Pancreas (tissue), 10 donors: ENCODE data around the gene VIM. TPM values are rescaled to one million over a fixed set of nuclear protein-coding genes. Genes with fewer than 3 reads are reported as not detected.

Source experiments
- ATAC-seq, 4 donors: fragments of 200-7000 bp; cut with Tn5 transposase; one replicate each; pipeline versions ENCODE4 v1.8.0 to v1.9.1; 2020; ENCODE audit warnings: mild to moderate bottlenecking in 4 of 4, moderate library complexity in 4 of 4
- DNase-seq, 6 donors: peaks; one replicate each; pipeline ENCODE4 v3.0.0-alpha.2; 2020
- FAIRE-seq: peaks from 2 replicates; lab custom pipeline; 2012; peaks lifted over from hg19 to GRCh38; lab: Jason Lieb, UNC
- H3K27ac ChIP-seq, 4 donors: fragments of 200-600 bp; sonication (generic); 1 replicate in 3 of 4; 2 replicates in 1 of 4; pipeline versions ENCODE4 v1.5.0 to v1.8.0; 2020
- H3K27me3 ChIP-seq, 4 donors: fragments of 200-600 bp; one replicate each; pipeline ENCODE4 v1.8.0; 2021
- H3K36me3 ChIP-seq, 3 donors: fragments of 200-600 bp; sonication (generic) in 1 of 3; one replicate each; pipeline versions ENCODE4 v1.5.0 to v1.8.0; 2020 to 2021
- H3K4me1 ChIP-seq, 3 donors: fragments of 200-600 bp; one replicate each; pipeline ENCODE4 v1.8.0; 2021
- H3K4me3 ChIP-seq, 4 donors: fragments of 200-600 bp; sonication (generic) in 2 of 4; one replicate each; pipeline versions ENCODE4 v1.5.0 to v1.8.0; 2020 to 2021
- H3K9me3 ChIP-seq, 4 donors: fragments of 200-600 bp; one replicate each; pipeline ENCODE4 v1.8.0; 2021
- CTCF ChIP-seq, 4 donors: fragments of 200-600 bp; sonication (generic) in 3 of 4; IDR thresholded peaks; one replicate each; pipeline versions ENCODE4 v1.5.0 to v1.8.0; 2021; ENCODE audit warnings: antibody characterized with exemption in 4 of 4
- WGBS, 2 donors: extraction: QIAGEN DNeasy Blood & Tissue Kit; methylation state at CpG; one replicate each; pipeline ENCODE4 v1.1.7; 2013; 5-methylcytosine and 5-hydroxymethylcytosine counted together
- intact Hi-C, 3 donors: fragments of 100-400 bp; cut with DNase I; formaldehyde crosslinking; loops; one replicate each; pipeline versions ENCODE4 v1.11.1 to v1.14.2; 2022
- polyA plus RNA-seq, 2 donors: library from polyadenylated mRNA; stranded (reverse); fragments of 200-250 nt; gene quantifications; one replicate each; pipeline ENCODE4 v1.2.3, GENCODE V29; 2013
- total RNA-seq, 6 donors: library from RNA; stranded (reverse); fragmentation: NEBNext Ultra II Directional in 4 of 6; extraction: Animal tissue kit (Norgen Biotek cat#: 25700) in 4 of 6; gene quantifications; one replicate each; pipeline versions ENCODE4 v1.2.1 to v1.2.4, GENCODE V29; 2021 to 2023
- donor health status: healthy with polysubstance abuse.
- donor health status: DM: no; HTN: no; CAD: no; lungs with moderate emphysema.
- donor health status: DM: no; HTN: no; CAD: no.
- donor health status: control.
- donor health status: control.
- donor health status: Bipolar disorder and iron deficiency.
- donor health status: DM: yes; HTN: yes; CAD: no.
- donor health status: DM: no; HTN: no; CAD: no.
- donor health status: DM: no; HTN: no; CAD: no.
- donor health status: DM: yes; HTN: yes; CAD: no.

The VIM gene
- total and polyA plus RNA-seq, 8 donors: 133 to 546 (median 163) TPM

- Histone ChIP-seq H3K36me3 (peaks cover 0 to 20% (median 8%) of the 10 kb centered on the region in 3 donors), H3K27me3 (no peaks in the 10 kb centered on the region), H3K4me3 (peak overlapping the region in 2 of 4 donors; percentile 4 to 62), H3K27ac (peak overlapping the region in 2 of 4 donors; percentile 20 to 38), H3K4me1 (peaks cover 8 to 34% (median 21%) of the 10 kb centered on the region in 3 donors), H3K9me3 (no peaks in the 10 kb centered on the region)
- no peak for TF ChIP-seq CTCF (IDR thresholded peaks at IDR 0.05)
- ATAC-seq (no peak), DNase-seq (no peak), FAIRE-seq (no peak)
- intact Hi-C loops: no loop called here
- 7 to 10% methylated on average over 3 of the region's 3 CpGs for WGBS, 2 donors
Measured at GRCh38 chr10:17232276-17232960, 4.4 kb downstream of the VIM start.

GRCh38 chr10:17233286-17233991, 5.4 kb downstream of the VIM start:
- DNase-seq (peak in 2 of 6 donors; percentile 40 to 46), FAIRE-seq (no peak), ATAC-seq (no peak)
- WGBS, 2 donors: 47 to 59% methylated on average over 14 of the region's 14 CpGs
- no peaks in the 10 kb centered on the region for H3K27me3 ChIP-seq
- H3K36me3 ChIP-seq: peaks cover 0 to 20% (median 8%) of the 10 kb centered on the region in 3 donors
- H3K27ac ChIP-seq: peak overlapping the region in 1 of 4 donors; percentile 38
- no peak for TF ChIP-seq CTCF (IDR thresholded peaks at IDR 0.05)
- peaks cover 8 to 30% (median 21%) of the 10 kb centered on the region in 3 donors for H3K4me1 ChIP-seq
- no peaks in the 10 kb centered on the region for H3K9me3 ChIP-seq
- intact Hi-C loops: no loop called here
- peak overlapping the region in 1 of 4 donors; percentile 62 for H3K4me3 ChIP-seq

- Histone ChIP-seq H3K4me1 (peaks cover 8 to 30% (median 21%) of the 10 kb centered on the region in 3 donors), H3K27me3 (no peaks in the 10 kb centered on the region), H3K27ac (no peak overlapping the region), H3K36me3 (peaks cover 0 to 20% (median 8%) of the 10 kb centered on the region in 3 donors), H3K4me3 (no peak overlapping the region), H3K9me3 (no peaks in the 10 kb centered on the region)
- intact Hi-C loops: no loop called here
- WGBS, 2 donors: 91 to 95% methylated on average over 5 of the region's 5 CpGs
- TF ChIP-seq CTCF (IDR thresholded peaks at IDR 0.05): no peak
- DNase-seq (no peak), FAIRE-seq (no peak), ATAC-seq (no peak)
Measured at GRCh38 chr10:17234431-17234945, 6.4 kb downstream of the VIM start.

GRCh38 chr10:17235136-17235535, 7.1 kb downstream of the VIM start:
- TF ChIP-seq CTCF (IDR thresholded peaks at IDR 0.05): no peak
- Histone ChIP-seq H3K4me1 (peaks cover 8 to 30% (median 21%) of the 10 kb centered on the region in 3 donors), H3K4me3 (no peak overlapping the region), H3K27ac (no peak overlapping the region), H3K9me3 (no peaks in the 10 kb centered on the region), H3K27me3 (no peaks in the 10 kb centered on the region), H3K36me3 (peaks cover 0 to 20% (median 8%) of the 10 kb centered on the region in 3 donors)
- intact Hi-C loops: no loop called here
- WGBS, 2 donors: 86 to 89% methylated on average over 8 of the region's 8 CpGs
- no peak for ATAC-seq
- no peak for FAIRE-seq
- DNase-seq: no peak
